Measurements from ENCODE around the gene HACD4. TPM values are rescaled to one million over a fixed set of nuclear protein-coding genes. Genes with fewer than 3 reads are reported as not detected.
A peak's percentile ranks its signal among the peaks of the same experiment; 100 is the strongest.

Gene HACD4
- total and polyA plus RNA-seq, 11 donors = 0.23 to 2.8 (median 0.63) TPM

GRCh38 chr9:21023861-21024260, 7.6 kb downstream of the HACD4 start:
- DNase-seq = peak in 1 of 5 donors; percentile 16
- intact Hi-C loops (cut with DNase I) = loop anchor here in 1 of 10 donors (10.0 kb wide), 1 partner anchor 91 kb away; no protein-coding TSS in a partner anchor
- Histone ChIP-seq H3K27me3 (no peaks in the 10 kb centered on the region), H3K36me3 (peaks cover 0 to 9% (median 0%) of the 10 kb centered on the region in 9 donors), H3K27ac (peak overlapping the region in 1 of 12 donors; percentile 24), H3K4me3 (peak overlapping the region in 1 of 12 donors; percentile 1), H3K4me1 (peaks cover 0 to 35% (median 0%) of the 10 kb centered on the region in 12 donors), H3K9me3 (peaks cover 0 to 4% (median 0%) of the 10 kb centered on the region in 12 donors)
- 89 to 93% (median 90%) methylated on average over 2 of the region's 2 CpGs for WGBS, 4 donors
- TF ChIP-seq POLR2A (IDR thresholded peaks at IDR 0.05) (no peak), CTCF (IDR thresholded peaks at IDR 0.05) (no peak)
- no peak for ATAC-seq

GRCh38 chr9:21018177-21018576, 13.3 kb downstream of the HACD4 start:
- TF ChIP-seq POLR2A (IDR thresholded peaks at IDR 0.05) (no peak), CTCF (IDR thresholded peaks at IDR 0.05) (no peak)
- Histone ChIP-seq H3K27me3 (no peaks in the 10 kb centered on the region), H3K9me3 (peaks cover 0 to 4% (median 0%) of the 10 kb centered on the region in 12 donors), H3K27ac (no peak overlapping the region), H3K36me3 (peaks cover 0 to 14% (median 0%) of the 10 kb centered on the region in 9 donors), H3K4me1 (peaks cover 0 to 12% (median 0%) of the 10 kb centered on the region in 12 donors), H3K4me3 (no peak overlapping the region)
- DNase-seq = no peak
- intact Hi-C loops (cut with DNase I) = no loop called here
- WGBS, 4 donors = 83 to 96% (median 88%) methylated on average over 2 of the region's 2 CpGs
- no peak for ATAC-seq

GRCh38 chr9:21016701-21017491, 14.5 kb downstream of the HACD4 start:
- DNase-seq (no peak), ATAC-seq (no peak)
- TF ChIP-seq POLR2A (IDR thresholded peaks at IDR 0.05) = no peak
- TF ChIP-seq CTCF (IDR thresholded peaks at IDR 0.05) = no peak
- H3K27ac ChIP-seq = no peak overlapping the region
- 73 to 89% (median 77%) methylated on average over 2 of the region's 2 CpGs for WGBS, 4 donors
- no peak overlapping the region for H3K4me3 ChIP-seq
- intact Hi-C loops (cut with DNase I) = no loop called here
- H3K4me1 ChIP-seq = peaks cover 0 to 12% (median 0%) of the 10 kb centered on the region in 12 donors
- no peaks in the 10 kb centered on the region for H3K27me3 ChIP-seq
- H3K9me3 ChIP-seq = peaks cover 0 to 1% (median 0%) of the 10 kb centered on the region in 12 donors
- peaks cover 0 to 14% (median 0%) of the 10 kb centered on the region in 9 donors for H3K36me3 ChIP-seq

- no peak for DNase-seq
- Histone ChIP-seq H3K36me3 (peaks cover 0 to 19% (median 0%) of the 10 kb centered on the region in 9 donors), H3K4me1 (peaks cover 0 to 12% (median 0%) of the 10 kb centered on the region in 12 donors), H3K27me3 (no peaks in the 10 kb centered on the region), H3K9me3 (no peaks in the 10 kb centered on the region), H3K27ac (no peak overlapping the region), H3K4me3 (no peak overlapping the region)
- intact Hi-C loops (cut with DNase I) = no loop called here
- TF ChIP-seq POLR2A (IDR thresholded peaks at IDR 0.05) = no peak
- no peak for TF ChIP-seq CTCF (IDR thresholded peaks at IDR 0.05)
- ATAC-seq = no peak
These were observed 15.4 kb downstream of the HACD4 start for GRCh38 chr9:21015995-21016394.
